ENCODE results near the gene ENG.
"Not testable (repeated sequence)": the region's sequence is repeated elsewhere in the genome, so short reads cannot be mapped to it uniquely, and the experiment has no call there.

ENG gene

DNA sequence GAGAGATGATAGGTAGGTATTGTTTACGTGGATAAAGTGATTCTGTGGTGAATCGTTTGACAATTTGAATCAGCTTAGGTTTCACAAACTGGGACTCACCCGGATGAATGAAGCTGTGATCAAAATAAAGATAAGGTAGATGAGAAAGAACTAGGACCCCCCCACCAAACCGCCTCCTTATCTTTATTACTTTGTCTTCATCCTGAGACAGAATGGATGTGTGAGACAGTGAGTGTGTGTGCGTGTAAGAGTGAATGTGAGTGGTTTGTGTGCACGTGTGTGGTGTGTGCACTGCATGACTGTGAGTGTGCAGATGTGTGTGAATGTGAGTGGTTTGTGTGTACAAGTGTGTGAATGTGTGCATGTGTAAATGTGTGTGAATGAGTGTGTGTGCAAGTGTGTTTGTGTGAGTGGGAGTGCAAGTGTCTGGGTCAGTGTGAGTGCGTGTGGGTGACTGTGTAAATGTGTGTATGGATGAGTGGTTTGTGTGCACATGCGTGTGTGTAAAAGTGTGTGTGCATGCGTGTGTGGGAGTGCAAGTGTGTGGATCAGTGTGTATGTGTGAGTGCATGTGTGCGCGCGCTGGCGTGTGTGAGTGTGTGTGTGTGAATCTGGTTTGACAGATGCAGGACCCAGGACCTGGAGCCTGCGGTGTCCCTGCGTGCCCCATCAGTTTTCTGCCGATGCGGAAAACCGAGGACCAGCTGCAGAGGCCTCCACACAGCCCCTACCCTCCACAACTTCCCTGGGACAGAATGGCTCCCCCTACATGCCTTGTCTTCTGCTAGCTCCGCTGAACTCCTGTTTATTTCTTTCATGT lies 11.4 kb upstream of the ENG start:
- DNase-seq (ENCODE audit: low read depth in 2 of 2) = no peak

- no peak for DNase-seq (ENCODE audit: low read depth in 2 of 2)
These were observed 8.7 kb upstream of the ENG start for GRCh38 chr9:127863191-127863621.

DNA sequence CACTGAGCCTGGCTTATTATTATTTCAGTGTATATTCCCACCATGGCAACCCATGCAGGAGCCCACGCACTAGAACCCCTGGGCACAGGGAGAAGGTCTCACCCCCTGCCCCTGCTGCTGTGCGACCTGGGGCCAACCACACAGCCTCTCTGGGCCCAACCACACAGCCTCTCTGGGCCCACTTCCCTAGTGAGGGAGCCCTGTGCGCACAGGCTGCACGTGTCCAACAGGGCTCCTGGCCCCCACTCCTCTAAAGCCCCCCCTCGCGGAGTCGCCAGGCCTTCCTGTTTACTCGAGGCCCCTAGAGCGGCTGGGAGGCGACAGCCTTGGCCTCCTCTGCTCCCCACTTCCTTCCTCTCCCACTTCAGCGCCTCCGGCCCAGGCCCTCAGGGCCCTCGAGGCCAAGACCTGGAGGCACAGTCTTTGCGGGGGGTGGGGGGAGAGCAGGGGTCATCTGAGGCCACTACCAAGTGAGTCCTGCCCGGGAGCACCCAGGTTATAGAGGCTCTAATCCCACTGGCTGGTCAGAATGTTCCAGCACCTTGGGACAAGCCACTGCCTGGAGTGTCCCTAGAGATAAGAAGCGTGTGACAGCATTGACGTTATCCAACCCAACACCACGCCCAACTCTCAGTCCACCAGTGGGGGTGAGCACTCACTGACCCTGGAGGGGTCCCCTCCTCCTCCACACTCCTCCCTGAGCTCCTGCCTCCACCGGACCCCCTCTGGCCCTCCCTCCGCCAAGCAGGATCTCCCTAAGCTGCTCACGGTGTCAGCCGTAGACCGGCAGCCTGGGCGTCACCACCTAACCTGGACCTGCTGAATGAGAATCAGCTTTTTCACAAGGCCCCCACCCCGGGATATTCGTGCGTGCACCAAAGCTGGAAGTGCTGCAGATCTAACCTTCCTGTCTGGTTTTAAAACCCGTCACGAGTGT lies 7.9 kb upstream of the ENG start:
- DNase-seq (ENCODE audit: low read depth in 2 of 2) = no peak

DNA sequence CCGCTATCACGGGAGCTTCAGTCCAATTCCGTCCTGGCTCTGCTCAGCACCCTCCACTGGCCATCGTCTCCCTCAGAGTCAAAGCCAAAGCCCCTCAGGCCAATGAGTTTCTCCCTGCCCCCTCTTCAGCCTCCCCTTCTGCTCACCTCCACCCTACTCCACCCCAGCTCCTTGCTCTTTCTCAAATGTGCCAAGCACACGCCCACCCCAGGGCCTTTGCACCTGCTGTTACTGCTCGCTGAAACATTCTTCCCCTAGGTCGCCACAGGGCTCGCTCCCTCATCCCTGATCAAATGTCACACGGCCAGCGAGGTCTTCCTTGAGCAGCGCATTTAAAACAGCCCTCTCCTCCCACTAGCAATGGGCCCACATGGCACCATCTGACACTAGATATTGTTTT lies 6.3 kb upstream of the ENG start:
- DNase-seq (ENCODE audit: low read depth in 2 of 2) = no peak

GRCh38 chr9:127860260-127860659 lies 5.8 kb upstream of the ENG start:
- no peak for DNase-seq (ENCODE audit: low read depth in 2 of 2)

DNA sequence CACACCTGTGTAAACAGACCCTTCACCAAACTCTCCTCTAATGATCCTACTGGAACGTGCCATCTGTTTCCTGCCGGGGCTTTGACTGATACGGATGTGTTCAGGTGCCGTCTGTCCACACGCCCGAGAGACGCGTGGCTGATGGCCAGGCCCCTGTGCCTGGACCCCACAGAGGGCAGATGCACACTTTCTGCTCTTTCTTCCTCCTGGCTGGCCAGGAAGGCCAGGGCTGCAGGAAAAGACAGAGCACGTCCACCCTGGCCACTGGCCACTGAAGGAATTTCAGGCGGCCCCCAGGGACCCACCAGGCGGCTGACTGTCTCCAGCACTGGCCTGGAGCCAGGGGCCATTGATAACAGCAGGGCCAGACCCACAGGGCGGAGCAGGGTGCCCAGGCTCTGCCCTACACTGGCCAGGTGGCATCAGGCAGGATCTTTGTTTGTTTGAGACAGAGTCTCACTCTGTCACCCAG lies 3.6 kb upstream of the ENG start:
- no peak for DNase-seq (ENCODE audit: low read depth in 2 of 2)

GRCh38 chr9:127857278-127857677 lies 2.8 kb upstream of the ENG start:
- no peak for DNase-seq (ENCODE audit: low read depth in 2 of 2)

DNA sequence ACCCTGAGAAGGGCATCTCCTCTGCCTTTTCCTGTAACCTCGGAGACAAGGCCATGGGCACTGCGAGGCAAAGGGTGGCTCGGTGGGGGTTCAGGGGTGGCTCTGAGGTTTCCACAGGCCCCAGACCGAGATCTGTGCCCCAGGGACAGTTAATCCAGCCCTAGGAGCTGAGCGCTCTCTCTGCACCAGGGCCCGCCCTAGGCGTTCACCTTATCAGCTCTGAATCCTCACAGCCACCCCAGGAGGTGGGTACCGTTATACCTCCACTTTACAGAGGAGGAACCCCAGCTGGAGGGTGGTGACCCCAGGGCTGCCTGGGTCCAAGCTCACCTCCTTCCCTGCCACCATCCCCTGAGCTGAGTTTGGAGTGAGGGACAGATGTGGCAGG lies 2.3 kb upstream of the ENG start:
- no peak for DNase-seq (ENCODE audit: low read depth in 2 of 2)

GRCh38 chr9:127856094-127856728 lies 1.8 kb upstream of the ENG start:
- no peak for DNase-seq (ENCODE audit: low read depth in 2 of 2)

DNA sequence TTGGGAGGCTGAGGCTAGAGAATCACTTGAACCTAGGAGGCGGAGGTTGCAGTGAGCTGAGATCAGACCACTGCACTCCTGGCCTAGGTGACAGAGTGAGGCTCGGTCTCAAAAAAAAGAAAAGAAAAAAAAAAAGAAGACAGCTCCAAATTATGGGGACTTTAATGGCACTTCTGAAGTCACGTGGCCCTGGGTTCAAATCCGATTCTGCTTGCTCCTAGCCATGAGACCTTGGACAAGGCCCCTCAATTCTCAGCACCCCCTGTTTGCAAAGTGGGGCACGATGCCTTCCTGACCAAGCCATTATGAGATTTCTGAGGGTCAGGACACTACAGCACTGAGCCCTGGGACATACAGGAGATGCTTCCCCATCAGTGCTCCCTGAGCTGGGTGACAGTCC lies 1.1 kb upstream of the ENG start:
- no peak for DNase-seq (ENCODE audit: low read depth in 2 of 2)

DNA sequence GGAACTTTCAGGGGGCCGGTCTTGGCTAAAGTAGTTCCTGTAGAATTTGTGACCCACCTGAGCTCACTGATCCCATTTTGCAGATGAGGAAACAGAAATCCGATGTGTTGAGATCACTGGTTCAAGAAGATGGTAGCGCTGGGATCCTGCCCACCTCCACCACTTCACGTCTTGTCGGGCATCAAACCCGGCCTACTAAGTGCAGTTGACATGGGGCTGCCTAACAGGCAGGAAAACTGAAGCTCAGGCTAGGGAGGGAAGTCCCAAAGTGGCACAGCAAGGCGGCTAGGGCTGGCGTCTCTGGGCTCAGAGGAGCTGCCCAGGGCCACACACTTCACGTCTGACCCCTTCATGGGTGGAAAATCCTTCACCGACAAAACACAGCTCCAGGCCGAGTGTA lies 502 bp upstream of the ENG start:
- DNase-seq (ENCODE audit: low read depth in 2 of 2) = no peak

- no peak for DNase-seq (ENCODE audit: low read depth in 2 of 2)
These were observed 910 bp downstream of the ENG start for GRCh38 chr9:127853312-127854183.

DNA sequence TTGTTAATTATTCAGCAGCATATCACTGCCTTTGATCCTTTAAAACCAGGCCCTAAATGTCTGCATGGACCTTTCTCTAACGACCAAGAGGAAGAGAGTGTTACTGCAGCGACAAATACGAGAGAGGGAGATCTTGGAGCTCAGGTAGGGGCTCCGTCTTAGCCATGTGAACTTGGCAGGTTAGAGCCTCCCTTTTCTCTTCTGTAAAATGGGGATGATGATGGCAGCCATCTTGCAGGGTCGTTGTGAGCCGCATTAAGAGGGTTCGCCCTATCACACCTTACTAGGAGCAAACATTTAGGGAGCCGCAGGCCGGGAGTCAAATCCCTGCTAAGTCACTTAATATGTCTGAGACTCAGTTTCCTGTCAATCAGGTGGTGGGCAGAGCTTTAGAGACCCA lies 1.6 kb downstream of the ENG start:
- DNase-seq (ENCODE audit: low read depth in 2 of 2) = no peak

DNA sequence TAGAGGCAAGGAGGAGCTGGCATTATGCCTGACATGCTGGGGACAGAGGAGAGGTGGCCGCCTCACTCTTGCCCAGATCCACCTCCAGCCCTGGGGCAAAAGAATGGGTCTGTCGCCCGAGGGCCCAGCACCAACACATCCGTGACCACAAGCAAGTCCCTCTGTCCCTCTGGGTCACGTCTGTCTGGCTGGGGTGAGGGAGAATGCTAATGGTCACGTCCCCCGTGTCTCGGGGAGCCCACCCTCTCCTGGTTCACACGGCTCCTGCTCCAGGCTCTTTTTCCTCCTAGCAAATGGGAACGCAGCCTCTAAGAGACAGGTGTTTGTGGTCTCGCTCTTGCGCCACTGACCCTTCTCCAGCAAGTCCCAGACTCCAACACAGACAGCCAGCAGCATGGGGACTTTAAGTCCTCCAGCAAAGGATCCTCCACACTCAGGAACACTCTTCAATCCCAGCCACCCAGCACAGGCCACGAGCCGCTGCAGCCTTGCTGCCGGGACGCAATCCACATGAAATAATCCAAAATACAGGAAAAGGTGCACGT lies 4.1 kb downstream of the ENG start:
- DNase-seq (ENCODE audit: low read depth in 2 of 2) = no peak

- DNase-seq (ENCODE audit: low read depth in 2 of 2) = no peak
These were observed 5.5 kb downstream of the ENG start for GRCh38 chr9:127848756-127849504.

DNA sequence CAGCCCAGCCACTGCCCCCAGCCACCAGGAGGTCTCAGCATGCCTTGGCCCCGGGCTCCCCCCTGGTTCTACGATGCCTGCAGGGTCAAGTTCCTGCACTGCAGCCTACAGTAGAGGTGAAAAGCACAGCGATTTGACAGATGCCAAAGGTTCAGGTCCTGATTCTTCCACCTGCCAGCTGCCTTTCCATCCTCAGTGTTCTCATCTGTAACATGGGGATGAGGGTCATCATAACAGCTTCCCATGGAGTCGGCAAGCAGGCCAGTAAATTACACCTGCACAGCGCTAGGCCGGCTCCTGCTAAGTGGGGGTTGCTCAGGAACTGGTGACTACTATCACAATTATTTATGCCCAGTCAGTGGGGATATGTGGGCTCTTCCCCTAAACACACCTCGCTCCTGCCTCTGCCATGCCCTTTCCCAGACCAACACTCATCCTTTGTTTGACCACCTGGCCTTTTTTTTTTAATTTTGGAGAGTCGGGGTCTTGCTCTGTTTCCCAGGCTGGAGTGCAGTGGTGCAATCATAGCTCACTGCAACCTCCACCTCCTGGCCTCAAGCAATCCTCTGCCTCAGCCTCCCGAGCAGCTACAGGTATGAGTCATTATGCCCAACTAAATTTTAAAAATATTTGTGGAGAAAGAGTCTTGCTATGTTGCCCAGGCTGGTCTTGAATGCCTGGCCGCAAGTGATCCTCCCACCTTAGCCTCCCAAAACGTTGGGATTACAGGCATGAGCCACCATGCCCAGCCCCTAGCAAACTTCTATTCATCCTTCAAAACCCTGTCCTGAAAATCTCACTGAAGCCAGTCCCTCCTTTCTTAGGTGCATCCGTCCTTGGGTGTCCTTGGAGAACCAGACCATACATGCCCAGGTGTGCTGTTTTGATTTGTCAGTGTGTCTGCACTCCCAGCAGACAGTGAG lies 6.4 kb downstream of the ENG start:
- no peak for DNase-seq (ENCODE audit: low read depth in 2 of 2)

DNA sequence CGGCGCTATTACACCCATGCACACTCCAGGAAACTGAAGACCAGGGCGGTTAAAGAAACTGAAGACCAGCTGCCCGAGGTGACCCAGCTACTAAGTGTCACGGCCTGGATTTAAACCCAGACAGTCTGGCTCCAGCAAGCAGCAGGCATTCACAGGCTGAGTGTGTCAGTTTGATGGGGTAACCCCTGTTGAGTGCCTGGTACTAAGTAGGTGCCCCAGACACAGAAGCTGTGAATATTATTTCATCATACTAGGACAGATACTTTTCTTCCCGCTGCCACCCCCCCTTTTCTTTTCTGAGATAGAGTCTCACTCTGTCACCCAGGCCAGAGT lies 7.3 kb downstream of the ENG start:
- no peak for DNase-seq (ENCODE audit: low read depth in 2 of 2)

- no peak for DNase-seq (ENCODE audit: low read depth in 2 of 2)
These were observed 7.8 kb downstream of the ENG start for GRCh38 chr9:127846443-127847177.

DNA sequence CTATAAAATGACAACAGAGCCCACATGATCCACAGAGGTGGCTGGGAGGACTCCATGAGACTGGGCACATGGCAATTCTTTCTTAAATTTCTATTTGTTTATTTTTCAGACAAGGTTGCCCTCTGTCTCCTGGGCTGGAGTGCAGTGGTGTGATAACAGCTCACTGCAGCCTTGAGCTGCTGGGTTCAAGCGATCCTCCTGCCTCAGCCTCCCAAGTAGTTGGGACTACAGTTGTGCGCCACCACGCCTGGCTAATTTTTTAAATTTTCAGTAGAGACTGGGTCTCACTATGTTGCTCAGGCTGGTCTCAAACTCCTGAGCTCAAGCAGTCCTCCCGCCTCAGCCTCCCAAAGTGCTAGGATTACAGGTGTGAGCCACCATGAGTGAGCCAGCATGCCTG lies 8.8 kb downstream of the ENG start:
- not testable (repeated sequence) for DNase-seq (ENCODE audit: low read depth in 2 of 2)
